Activated CD8-positive, alpha-beta memory T cell treated with anti-CD3 and anti-CD28 coated beads, Interleukin-2, amount 50 U/mL, for 1 hour (primary cell): ENCODE data around the gene RAB15.

Experiments used
- DNase-seq: peaks from one replicate; pipeline ENCODE4 v3.0.0-alpha.2; 2020; ENCODE audit errors: extremely low read depth

RAB15 gene

DNA sequence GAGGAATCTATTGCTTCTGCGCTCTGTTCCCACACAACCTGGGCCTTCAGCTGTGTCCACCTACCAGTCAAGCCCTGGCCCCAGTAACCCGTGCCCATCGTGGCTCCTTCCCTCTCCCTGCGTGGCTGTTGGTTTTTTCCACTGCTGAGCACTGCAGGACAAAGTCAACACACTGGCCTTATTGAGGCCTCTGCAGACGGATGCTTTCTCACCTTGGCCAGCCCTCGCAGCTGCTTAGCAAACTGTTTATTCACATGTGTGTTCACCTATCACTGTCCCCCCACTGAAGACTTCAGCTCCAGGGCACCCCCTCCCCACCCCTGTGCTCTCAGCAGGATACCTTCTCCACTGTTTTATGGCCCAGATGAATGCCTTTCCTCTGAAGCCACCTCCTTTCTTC is 16.8 kb downstream of the RAB15 start:
- DNase-seq: no peak

DNA sequence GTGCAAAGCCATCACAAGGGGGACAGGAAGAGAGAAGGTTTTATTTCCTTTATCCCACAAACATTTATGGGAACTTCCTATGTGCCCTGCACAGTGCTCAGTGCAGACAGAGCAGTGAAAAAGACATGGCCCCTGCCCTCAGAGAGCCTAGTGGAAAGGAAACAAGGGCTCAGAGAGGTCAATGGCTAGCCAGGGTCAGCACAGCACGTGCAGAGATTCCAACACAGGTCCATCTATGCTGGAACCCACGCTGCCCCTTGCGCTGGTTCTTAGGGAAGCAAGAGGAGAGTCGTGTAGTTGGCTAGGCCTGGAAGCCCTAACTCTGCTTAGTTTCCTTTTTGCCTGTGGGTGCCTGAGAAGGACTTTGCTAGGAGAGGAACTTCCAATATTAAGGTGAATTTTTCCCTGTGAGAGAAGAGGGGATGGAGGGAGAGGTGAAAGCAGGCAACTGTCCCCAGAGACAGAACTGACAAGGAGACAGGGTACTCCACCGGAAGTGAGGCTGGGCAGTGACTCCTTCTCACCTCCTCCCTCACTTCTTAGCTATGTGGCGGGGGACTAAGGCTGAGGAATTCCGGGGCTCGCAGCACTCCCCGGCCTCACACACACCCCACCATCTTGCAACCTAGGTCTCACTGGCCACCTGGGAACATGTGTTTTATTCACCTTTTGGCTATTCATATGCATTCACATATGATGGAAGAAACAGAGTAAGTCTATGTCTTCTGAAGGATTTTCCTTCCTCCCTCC is 17.5 kb downstream of the RAB15 start:
- no peak for DNase-seq

GRCh38 chr14:64953661-64954060 is 18.5 kb downstream of the RAB15 start:
- DNase-seq: no peak

DNA sequence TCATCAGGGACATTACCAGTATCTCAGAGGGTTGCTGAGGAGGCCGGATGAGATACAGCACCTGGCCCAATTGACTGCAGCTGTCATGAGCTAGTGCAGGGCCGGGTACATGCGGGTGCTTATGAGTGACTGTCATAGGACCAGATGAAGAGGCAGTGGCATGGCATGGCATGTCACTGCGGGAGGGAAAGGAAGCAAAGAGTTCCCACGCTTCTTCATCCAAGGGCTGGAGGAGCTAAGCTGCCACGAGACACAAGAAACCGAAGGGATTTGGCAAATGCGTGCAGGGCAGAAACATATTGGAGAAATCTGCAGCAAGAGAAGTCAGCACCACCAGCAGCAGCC is 18.9 kb downstream of the RAB15 start:
- DNase-seq: no peak

DNA sequence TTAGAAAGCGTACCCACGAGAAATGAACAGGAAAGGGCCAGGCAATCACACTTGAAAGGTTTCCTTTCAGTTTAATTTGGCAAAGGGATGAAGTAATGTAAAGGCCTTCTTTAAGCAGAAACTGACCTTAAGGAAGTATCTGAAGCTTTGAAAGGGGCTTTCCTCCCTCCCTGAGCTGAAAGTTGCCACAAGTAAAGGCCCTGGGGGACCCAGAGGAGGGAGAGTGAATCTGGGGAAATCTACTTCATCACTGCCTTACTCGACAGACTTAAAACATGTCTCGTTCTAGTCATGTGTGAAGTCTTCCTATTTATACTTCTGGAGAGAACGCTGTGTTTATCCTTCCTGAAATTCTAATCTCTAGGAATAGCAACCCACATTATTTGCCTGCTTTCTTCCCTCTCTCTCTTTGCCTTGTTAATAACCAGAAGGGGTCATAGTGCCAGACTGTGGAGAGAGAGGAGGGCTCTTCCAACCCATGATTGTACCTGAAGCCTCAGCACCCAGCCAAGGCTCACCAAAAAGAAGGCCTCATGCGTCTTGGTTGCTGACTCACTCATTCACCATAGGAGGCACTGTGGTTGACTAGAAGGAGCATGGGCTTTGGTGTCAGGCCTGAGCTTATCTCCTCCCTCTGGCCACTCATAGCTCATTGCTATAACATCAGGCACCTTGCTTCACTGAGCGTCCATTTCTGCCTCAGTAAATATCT is 19.4 kb downstream of the RAB15 start:
- DNase-seq: no peak

GRCh38 chr14:64951724-64952123 is 20.4 kb downstream of the RAB15 start:
- no peak for DNase-seq

DNA sequence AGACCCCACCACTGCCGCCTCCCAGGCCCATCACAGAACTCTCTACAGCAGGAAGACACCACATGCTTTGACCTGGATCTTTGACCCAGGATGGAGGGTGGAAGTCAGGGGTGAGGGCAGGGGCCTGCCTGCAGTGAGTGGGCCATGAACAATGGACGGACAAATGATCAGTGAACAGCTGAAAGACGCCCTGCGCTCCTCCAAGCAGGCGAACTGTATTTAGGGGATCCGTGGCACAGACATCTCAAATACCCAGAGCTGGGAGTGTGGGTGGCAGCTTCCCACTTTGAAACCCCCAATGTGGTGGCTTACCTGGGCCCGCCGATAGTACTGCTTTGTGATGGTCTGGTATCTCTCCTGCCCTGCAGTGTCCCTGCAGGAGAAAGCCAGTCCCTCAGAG is 20.8 kb downstream of the RAB15 start:
- no peak for DNase-seq

DNA sequence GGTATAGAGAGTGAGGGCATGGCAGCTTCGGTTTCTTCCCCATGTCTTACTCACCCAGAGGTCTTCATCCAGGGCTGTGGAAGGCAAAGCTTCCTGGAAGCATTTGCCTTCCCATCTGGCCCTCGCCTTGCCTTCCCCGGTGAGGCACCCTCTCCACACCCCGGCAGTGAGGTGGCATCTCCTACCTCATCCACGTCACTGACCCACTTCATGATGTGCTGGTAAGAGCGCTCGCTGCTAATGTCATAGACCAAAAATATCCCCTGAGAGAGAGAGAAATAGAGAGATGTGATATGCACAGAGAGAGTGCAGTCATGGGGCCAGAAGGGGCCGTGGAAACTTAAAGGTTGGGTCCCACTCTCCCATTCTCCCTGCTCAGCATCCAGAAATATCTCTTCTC is 21.2 kb downstream of the RAB15 start:
- DNase-seq: no peak

DNA sequence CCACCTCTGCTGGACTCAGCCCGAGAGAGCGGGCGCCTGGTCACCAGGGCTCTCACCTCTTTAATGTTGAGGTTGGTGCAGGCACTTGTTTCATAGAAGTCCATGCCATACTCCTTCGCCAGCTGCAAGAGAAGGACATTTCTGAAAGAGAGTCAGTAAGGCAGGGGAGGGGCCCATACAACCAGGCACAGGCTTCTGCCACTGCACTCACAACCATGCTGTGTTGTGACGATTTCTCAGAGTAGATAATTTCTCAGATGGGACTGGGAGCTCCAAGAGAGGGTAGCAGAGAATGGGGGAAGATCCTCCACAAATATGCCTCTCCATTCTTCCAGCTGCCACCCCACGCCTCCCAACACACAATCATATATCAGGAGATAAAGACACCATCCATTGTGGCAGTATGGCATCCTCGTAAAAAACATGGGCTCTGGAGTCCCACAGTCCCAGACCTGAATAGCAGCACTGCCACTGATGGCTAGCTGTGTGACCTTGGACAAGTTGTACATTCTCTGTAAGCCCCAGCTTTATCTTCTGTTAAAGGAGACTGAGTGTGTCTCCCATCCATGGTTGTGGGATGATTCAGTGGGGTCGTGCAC is 23.4 kb downstream of the RAB15 start:
- no peak for DNase-seq

DNA sequence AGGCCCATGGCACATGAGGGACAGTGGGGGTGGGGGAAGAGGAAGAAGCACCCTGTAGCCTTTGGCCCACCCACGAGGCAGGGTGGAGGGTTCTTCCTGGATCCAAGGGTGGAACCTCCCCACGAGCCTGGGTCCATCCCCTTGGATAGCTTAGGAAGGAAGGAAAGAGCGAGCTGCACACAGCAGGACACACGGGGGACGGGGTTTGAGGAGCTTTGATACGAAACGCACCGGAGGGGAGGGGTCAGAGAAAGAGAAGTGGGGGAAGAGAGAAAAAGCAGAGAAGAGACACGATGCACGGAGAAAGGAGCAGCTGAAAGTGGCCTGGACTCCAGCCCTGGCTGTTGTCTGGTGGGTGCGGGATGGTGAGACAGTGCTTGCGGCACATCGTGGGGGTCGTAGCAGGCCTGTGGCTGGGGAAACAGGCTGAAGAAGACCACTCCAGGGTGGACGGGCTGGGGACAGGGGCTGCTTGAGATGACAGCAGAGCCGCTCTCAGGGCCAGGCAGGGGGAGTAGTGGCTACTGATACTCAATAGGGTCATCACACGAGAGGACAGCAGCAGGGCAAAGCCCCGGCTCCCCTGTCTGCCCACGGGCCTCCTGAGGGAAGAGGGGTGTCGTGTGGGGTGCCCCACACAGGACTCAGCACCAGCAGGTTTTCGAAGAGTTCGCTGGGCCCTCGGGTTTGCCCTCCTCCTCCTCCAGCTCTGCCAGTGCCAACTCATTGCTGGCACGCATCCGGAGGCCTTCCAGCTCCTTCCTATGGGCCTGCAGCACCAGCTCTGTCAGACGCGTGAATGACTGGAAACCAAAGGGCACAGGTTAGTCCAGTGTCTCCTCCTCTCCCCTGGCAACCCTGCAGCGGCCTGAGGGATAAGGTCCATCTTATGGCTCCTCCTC is 24.2 kb downstream of the RAB15 start:
- DNase-seq: no peak

DNA sequence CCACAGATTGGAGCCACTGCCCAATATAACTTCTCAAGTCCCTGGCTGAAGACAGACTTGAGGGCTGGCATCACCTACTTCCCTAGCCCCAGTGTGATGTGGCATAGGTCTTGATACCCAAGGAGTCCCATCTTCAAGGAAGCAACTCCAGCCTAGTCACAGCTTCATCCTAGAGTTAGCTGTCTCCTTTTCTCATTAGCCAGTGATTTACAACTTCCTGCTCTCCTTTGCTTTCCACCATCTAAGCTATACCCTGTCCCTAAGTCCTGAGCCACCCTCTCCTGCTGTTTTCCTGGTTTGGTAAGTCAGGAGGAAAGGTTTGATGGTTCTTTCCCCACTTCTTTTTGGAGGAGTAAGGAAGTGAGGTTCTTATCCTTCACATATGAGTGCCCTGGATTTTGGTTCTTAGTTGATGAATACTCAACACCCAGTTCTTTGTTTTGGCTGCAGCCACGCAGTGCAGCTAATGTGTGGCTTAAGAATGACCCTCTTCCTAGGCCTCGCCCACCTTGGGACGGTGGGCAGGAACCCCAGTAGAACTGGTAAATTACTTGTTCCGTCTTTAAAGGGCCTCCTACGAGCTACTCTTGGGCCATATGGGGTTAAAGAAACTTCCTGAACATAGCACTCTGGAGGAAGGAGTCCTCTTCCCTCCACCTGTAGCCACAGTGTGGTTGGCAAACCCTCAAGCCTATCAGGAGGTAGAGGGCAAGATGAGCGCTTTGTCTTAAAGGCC is 25.7 kb downstream of the RAB15 start:
- DNase-seq: no peak

- DNase-seq: no peak
Measured at GRCh38 chr14:64945431-64946178, 26.5 kb downstream of the RAB15 start.

- no peak for DNase-seq
Measured at GRCh38 chr14:64944861-64945260, 27.3 kb downstream of the RAB15 start.

- no peak for DNase-seq
Measured at GRCh38 chr14:64944041-64944440, 28.1 kb downstream of the RAB15 start.

DNA sequence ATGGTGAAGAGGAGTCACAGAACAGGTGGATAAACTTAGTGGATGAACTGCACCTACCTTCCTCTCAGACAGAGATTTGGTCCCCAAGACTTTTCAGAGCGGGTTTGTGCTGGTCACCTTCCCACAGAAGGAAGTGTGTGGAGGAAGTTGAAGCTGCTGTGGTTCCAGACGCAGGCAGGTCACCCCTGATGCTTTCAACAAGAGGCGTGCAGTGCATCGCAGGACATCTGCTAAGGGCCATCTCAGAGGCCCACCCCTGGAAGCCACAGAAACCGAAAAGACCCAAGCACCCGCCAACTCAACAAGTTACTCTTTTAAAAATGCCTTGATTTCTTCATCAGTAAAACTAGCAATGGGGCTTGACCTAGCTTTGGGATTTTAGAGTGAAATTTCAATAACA is 28.6 kb downstream of the RAB15 start:
- no peak for DNase-seq

- no peak for DNase-seq
Measured at GRCh38 chr14:64942531-64943111, 29.5 kb downstream of the RAB15 start, which contains the start of gene GPX2. Gene GPX2 (minus strand): TSS chr14:64942745. CDS start chr14:64942726, 19 bp downstream.

DNA sequence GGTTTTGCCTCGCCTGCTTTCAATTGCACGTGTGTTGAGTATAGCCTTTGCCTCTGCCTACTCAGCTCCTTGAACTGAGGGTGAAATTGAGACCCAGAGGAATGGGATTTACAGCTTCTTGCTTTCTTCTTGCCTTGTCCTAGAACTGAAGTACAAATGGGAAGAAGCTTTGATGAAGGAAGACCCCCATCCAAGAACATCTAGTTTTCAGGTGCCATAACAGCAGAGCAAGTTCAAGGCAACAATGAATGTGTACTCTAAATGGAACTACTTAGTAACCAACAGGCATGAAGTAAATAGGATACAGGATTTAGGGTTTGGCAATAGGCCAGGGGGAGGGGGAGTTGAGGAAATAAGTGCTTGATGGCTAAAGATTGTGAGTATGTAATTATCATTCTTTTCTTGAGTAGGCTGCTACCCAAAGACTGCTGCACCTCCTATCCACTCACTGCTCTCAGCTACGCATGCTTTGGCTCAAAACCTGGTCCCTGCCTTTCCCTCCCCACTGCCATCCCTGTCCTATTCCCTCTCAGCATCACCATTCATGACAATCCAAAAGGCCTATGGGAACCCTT is 31.7 kb downstream of the RAB15 start:
- no peak for DNase-seq

DNA sequence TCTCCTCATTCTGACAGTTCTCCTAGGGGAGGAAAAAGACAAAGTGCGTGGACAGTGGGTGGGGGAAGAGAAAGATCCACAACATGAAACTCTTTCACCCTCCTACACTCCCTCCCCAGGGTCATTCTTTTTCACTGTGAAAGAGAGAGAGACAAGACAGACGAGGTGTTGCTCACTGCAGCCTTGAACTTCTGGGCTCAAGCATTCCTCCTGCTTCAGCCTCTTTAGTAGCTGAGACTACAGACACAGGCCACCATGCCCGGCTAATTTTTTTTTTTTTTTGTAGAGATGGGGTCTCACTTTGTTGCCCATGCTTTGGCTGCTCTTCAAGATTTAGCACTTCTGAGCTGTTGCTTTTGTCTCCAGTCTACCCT is 32.3 kb downstream of the RAB15 start:
- no peak for DNase-seq

DNA sequence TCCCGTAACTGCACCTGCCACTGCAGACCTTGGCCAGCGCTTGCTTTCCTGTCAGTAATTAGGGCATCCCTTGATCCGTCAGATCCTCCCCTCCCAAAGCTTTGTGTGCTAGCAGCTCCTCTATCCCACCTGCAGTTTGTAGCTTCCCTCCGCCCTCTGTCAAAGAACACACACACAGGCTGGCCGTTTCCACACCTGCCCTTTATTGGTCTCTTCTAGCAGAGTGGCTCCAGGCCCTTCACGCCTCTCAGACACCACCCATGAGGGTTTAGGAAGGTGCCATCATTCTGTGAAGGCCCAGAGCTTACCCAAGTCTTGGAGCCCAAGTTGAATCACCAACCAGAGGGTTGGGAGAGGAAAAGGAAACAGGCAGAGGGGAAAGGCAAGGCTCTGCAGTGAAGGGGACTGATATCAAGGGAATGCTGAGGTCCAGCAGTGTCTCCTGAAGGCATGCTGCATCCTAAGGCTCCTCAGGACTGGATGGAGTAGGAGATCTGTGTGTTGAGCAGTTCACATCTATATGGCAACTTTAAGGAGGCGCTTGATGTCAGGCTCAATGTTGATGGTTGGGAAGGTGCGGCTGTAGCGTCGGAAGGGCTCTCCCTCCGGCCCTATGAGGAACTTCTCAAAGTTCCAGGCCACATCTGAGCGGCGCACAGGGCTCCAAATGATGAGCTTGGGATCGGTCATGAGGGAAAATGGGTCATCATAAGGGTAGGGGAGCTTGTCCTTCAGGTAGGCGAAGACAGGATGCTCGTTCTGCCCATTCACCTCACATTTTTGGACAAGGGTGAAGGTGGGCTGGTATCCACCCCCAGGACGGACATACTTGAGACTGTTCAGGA is 32.9 kb downstream of the RAB15 start:
- DNase-seq: no peak
